SK-N-SH (cell line): ENCODE data around the gene INO80.

ENCODE experiments used
- EP300 ChIP-seq, 2 experiments: IDR thresholded peaks; 2 replicates each; pipeline versions ENCODE4 v1.4.0 to v1.6.1; 2012; ENCODE audit warnings: borderline replicate concordance in 1 of 2, low read depth in 1 of 2, low read length in 1 of 2
- GATA2 ChIP-seq: sonication (generic); formaldehyde crosslinking; IDR thresholded peaks from 2 replicates; pipeline ENCODE4 v1.5.0; 2020; ENCODE audit warnings: mild to moderate bottlenecking, missing genetic modification reagents
- JUND ChIP-seq: IDR thresholded peaks from 2 replicates; pipeline ENCODE4 v1.4.0; 2012
- RAD21 ChIP-seq: IDR thresholded peaks from 2 replicates; pipeline ENCODE4 v1.6.1; 2012; ENCODE audit warnings: mild to moderate bottlenecking, low read length
- RFX5 ChIP-seq: IDR thresholded peaks from 2 replicates; pipeline ENCODE4 v1.6.1; 2012; ENCODE audit warnings: mild to moderate bottlenecking, improper control_type of control experiment, low read length
- RXRA ChIP-seq: IDR thresholded peaks from 2 replicates; pipeline ENCODE4 v1.4.0; 2012; ENCODE audit warnings: low read depth, mild to moderate bottlenecking, borderline replicate concordance
- TCF12 ChIP-seq: IDR thresholded peaks from 2 replicates; pipeline ENCODE4 v1.4.0; 2012
- TF ChIP-seq, protein P1 (sequence below): fragments of 200-600 bp; sonication (generic); IDR thresholded peaks from 2 replicates; pipeline ENCODE4 v1.6.1; 2017; ENCODE audit warnings: antibody characterized with exemption, mild to moderate bottlenecking, moderate library complexity
- TF ChIP-seq, protein P2 (sequence below): IDR thresholded peaks from 2 replicates; pipeline ENCODE4 v1.4.0; 2012; ENCODE audit warnings: low read depth
- TF ChIP-seq, protein P3 (sequence below): IDR thresholded peaks from 2 replicates; pipeline ENCODE4 v1.6.1; 2012; ENCODE audit warnings: mild to moderate bottlenecking, low read depth, low read length, moderate library complexity
- TF ChIP-seq, protein P4 (sequence below): IDR thresholded peaks from 2 replicates; pipeline ENCODE4; 2012

DNA sequence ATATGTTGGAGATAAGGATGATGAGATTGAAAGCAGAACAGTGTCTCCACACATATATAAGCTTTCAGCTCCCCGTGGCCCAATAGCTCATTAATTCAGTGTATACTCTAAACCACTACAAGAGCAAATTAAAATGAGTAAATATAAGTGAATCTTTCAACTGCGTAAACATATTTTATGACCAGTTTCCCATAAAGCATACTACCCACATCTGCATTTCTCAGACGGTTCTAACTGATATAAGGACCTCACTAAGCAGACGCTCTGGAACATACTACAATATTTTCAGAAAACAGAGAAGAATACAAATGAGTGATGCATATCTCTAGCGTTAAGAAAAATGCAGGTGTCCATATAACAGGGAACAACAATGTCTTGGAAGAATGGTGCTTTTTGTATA is 73.2 kb downstream of the INO80 start:
- TF ChIP-seq JUND, result no peak
- TF ChIP-seq RFX5, result no peak
- TF ChIP-seq, protein P1, sequence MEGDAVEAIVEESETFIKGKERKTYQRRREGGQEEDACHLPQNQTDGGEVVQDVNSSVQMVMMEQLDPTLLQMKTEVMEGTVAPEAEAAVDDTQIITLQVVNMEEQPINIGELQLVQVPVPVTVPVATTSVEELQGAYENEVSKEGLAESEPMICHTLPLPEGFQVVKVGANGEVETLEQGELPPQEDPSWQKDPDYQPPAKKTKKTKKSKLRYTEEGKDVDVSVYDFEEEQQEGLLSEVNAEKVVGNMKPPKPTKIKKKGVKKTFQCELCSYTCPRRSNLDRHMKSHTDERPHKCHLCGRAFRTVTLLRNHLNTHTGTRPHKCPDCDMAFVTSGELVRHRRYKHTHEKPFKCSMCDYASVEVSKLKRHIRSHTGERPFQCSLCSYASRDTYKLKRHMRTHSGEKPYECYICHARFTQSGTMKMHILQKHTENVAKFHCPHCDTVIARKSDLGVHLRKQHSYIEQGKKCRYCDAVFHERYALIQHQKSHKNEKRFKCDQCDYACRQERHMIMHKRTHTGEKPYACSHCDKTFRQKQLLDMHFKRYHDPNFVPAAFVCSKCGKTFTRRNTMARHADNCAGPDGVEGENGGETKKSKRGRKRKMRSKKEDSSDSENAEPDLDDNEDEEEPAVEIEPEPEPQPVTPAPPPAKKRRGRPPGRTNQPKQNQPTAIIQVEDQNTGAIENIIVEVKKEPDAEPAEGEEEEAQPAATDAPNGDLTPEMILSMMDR, result no peak
- TF ChIP-seq, protein P2, sequence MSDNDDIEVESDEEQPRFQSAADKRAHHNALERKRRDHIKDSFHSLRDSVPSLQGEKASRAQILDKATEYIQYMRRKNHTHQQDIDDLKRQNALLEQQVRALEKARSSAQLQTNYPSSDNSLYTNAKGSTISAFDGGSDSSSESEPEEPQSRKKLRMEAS, result no peak
- TF ChIP-seq, protein P3, sequence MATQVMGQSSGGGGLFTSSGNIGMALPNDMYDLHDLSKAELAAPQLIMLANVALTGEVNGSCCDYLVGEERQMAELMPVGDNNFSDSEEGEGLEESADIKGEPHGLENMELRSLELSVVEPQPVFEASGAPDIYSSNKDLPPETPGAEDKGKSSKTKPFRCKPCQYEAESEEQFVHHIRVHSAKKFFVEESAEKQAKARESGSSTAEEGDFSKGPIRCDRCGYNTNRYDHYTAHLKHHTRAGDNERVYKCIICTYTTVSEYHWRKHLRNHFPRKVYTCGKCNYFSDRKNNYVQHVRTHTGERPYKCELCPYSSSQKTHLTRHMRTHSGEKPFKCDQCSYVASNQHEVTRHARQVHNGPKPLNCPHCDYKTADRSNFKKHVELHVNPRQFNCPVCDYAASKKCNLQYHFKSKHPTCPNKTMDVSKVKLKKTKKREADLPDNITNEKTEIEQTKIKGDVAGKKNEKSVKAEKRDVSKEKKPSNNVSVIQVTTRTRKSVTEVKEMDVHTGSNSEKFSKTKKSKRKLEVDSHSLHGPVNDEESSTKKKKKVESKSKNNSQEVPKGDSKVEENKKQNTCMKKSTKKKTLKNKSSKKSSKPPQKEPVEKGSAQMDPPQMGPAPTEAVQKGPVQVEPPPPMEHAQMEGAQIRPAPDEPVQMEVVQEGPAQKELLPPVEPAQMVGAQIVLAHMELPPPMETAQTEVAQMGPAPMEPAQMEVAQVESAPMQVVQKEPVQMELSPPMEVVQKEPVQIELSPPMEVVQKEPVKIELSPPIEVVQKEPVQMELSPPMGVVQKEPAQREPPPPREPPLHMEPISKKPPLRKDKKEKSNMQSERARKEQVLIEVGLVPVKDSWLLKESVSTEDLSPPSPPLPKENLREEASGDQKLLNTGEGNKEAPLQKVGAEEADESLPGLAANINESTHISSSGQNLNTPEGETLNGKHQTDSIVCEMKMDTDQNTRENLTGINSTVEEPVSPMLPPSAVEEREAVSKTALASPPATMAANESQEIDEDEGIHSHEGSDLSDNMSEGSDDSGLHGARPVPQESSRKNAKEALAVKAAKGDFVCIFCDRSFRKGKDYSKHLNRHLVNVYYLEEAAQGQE, result no peak
- TF ChIP-seq, protein P4, sequence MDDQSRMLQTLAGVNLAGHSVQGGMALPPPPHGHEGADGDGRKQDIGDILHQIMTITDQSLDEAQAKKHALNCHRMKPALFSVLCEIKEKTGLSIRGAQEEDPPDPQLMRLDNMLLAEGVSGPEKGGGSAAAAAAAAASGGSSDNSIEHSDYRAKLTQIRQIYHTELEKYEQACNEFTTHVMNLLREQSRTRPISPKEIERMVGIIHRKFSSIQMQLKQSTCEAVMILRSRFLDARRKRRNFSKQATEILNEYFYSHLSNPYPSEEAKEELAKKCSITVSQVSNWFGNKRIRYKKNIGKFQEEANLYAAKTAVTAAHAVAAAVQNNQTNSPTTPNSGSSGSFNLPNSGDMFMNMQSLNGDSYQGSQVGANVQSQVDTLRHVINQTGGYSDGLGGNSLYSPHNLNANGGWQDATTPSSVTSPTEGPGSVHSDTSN, result no peak
- TF ChIP-seq RXRA, result no peak
- no peak for TF ChIP-seq GATA2 (CRISPR knock-in tag)
- TF ChIP-seq EP300 (IDR thresholded peaks at IDR 0.05; ENCODE audit: borderline replicate concordance in 1 of 2, low read depth in 1 of 2, low read length in 1 of 2), result no peak
- no peak for TF ChIP-seq RAD21
- no peak for TF ChIP-seq TCF12
